ENCODE results near the gene ORAI1.

DNA sequence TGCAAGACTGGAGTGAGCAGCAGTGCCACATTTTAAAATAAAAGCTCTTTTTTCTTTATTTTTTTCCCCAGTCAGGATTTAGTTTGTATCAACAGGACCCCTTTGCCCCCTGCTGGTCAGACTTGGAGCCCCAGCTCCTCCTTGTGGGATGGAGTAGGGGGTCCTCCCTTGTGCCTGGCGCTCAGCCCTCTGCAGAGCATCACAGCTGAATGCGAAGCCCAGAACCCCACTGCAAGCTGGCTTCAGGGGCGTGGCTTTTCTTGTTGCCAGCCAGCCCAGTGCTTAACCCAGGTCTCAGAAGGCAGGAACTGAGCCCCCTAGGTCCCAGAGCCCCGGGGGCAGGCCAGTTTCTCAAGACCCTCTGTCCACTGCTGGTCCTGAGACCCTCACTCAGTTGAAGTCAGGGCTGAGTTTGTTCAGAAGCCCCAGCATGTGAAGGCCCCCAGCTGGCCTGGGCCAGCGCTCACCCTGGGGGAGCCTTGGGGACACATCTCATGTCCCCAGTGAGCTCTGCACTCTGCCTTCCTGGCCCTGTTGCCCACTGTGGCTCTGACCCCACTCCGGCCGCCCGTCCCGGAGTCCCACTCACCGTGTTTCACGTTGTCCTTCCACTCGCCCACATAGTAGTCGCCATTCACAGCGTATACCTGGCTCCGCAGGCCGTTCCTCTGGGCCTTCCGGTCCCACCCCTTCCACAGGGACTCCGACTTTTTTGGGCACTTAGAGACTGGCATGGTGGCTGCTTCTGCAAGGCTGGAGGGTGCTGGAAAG, 42.6 kb downstream of the ORAI1 start:
- no peak for TF ChIP-seq GATA3 (IDR thresholded peaks at IDR 0.05; ENCODE audit: low read depth, low read length)
- TF ChIP-seq GATA2 (IDR thresholded peaks at IDR 0.05; ENCODE audit: low read depth, low read length): no peak
